Psoas muscle (tissue), 8 donors: ENCODE data around the gene DAO. TPM values are rescaled to one million over a fixed set of nuclear protein-coding genes. Genes with fewer than 3 reads are reported as not detected.
A peak's percentile ranks its signal among the peaks of the same experiment; 100 is the strongest.

ENCODE experiments used
- ATAC-seq, 4 donors: fragments of 200-7000 bp; cut with Tn5 transposase; one replicate each; pipeline ENCODE4 v1.9.1; 2020; ENCODE audit warnings: moderate library complexity in 3 of 4, mild to moderate bottlenecking in 2 of 4
- DNase-seq, 2 donors: peaks; one replicate each; pipeline ENCODE4 v3.0.0-alpha.2; 2020
- H3K27ac ChIP-seq: fragments of 200-600 bp; one replicate; pipeline ENCODE4 v1.8.0; 2022
- H3K27me3 ChIP-seq, 3 donors: fragments of 200-600 bp in 1 of 3; one replicate each; pipeline versions ENCODE4 v1.6.1 to v1.8.0; 2013 to 2022; ENCODE audit warnings: low read length in 2 of 3, mild to moderate bottlenecking in 2 of 3, moderate library complexity in 1 of 3; ENCODE audit not compliant: insufficient read depth in 3 of 3
- H3K36me3 ChIP-seq, 2 donors: fragments of 200-600 bp in 1 of 2; one replicate each; pipeline versions ENCODE4 v1.6.1 to v1.8.0; 2013 to 2022; ENCODE audit warnings: low read depth in 1 of 2, mild to moderate bottlenecking in 1 of 2, moderate library complexity in 1 of 2; ENCODE audit not compliant: insufficient read depth in 1 of 2
- H3K4me1 ChIP-seq: fragments of 200-600 bp; one replicate; pipeline ENCODE4 v1.8.0; 2022
- H3K4me3 ChIP-seq: fragments of 200-600 bp; one replicate; pipeline ENCODE4 v1.8.0; 2022; ENCODE audit warnings: mild to moderate bottlenecking
- H3K9me3 ChIP-seq: fragments of 200-600 bp; one replicate; pipeline ENCODE4 v1.8.0; 2022
- CTCF ChIP-seq: fragments of 200-600 bp; IDR thresholded peaks from one replicate; pipeline ENCODE4 v1.8.0; 2022; ENCODE audit warnings: antibody characterized with exemption
- WGBS, 3 donors: extraction: QIAGEN DNeasy Blood & Tissue Kit; methylation state at CpG; one replicate each; pipeline versions ENCODE4 v1.1.6 to v1.1.7; 2013; 5-methylcytosine and 5-hydroxymethylcytosine counted together
- intact Hi-C, 2 donors: fragments of 100-400 bp; cut with DNase I; formaldehyde crosslinking; loops; one replicate each; pipeline versions ENCODE4 v1.11.0 to v1.14.2; 2022
- polyA plus RNA-seq, 3 donors: library from polyadenylated mRNA; stranded (reverse); fragments of 200-250 nt; gene quantifications; one replicate each; pipeline ENCODE4 v1.2.3, GENCODE V29; 2013
- total RNA-seq, 4 donors: library from RNA; stranded (reverse); fragmentation: NEBNext Ultra II Directional in 2 of 4; extraction: Animal tissue kit (Norgen Biotek cat#: 25700) in 2 of 4; gene quantifications; one replicate each; pipeline versions ENCODE4 v1.2.1 to v1.2.4, GENCODE V29; 2021 to 2023
- donor health status: healthy with polysubstance abuse.
- donor health status: DM: no; HTN: no; CAD: no; lungs with moderate emphysema.
- donor health status: Bipolar disorder and iron deficiency.
- donor health status: healthy.
- donor health status: DM: yes; HTN: yes; CAD: no.
- donor health status: DM: no; HTN: no; CAD: no.
- donor health status: DM: no; HTN: no; CAD: no.
- donor health status: DM: yes; HTN: yes; CAD: no.

DAO gene
- total and polyA plus RNA-seq, 7 donors, result not detected

GRCh38 chr12:108833355-108833733 is 46.5 kb upstream of the DAO start:
- TF ChIP-seq CTCF, result no peak
- ATAC-seq (peak; percentile 26 to 70 (median 60)), DNase-seq (peak; percentile 64 to 71)
- Histone ChIP-seq H3K9me3 (no peaks in the 10 kb centered on the region), H3K36me3 (peaks cover 0 to 50% of the 10 kb centered on the region in 2 donors), H3K27ac (peak overlapping the region; percentile 92), H3K4me3 (peak overlapping the region; percentile 9), H3K4me1 (peaks cover 81% of the 10 kb centered on the region), H3K27me3 (no peaks in the 10 kb centered on the region)
- WGBS, 3 donors, result 9 to 11% (median 11%) methylated on average over 9 of the region's 9 CpGs
- intact Hi-C loops, result no loop called here

- Histone ChIP-seq H3K4me1 (peaks cover 80% of the 10 kb centered on the region), H3K4me3 (peak overlapping the region; percentile 9), H3K9me3 (no peaks in the 10 kb centered on the region), H3K27me3 (no peaks in the 10 kb centered on the region), H3K27ac (peak overlapping the region; percentile 92), H3K36me3 (peaks cover 0 to 49% of the 10 kb centered on the region in 2 donors)
- DNase-seq (peak; percentile 78 to 81), ATAC-seq (no peak)
- intact Hi-C loops, result no loop called here
- 30 to 47% (median 33%) methylated on average over 12 of the region's 12 CpGs for WGBS, 3 donors
- no peak for TF ChIP-seq CTCF
These were observed 46.0 kb upstream of the DAO start for GRCh38 chr12:108833757-108834472.

DNA sequence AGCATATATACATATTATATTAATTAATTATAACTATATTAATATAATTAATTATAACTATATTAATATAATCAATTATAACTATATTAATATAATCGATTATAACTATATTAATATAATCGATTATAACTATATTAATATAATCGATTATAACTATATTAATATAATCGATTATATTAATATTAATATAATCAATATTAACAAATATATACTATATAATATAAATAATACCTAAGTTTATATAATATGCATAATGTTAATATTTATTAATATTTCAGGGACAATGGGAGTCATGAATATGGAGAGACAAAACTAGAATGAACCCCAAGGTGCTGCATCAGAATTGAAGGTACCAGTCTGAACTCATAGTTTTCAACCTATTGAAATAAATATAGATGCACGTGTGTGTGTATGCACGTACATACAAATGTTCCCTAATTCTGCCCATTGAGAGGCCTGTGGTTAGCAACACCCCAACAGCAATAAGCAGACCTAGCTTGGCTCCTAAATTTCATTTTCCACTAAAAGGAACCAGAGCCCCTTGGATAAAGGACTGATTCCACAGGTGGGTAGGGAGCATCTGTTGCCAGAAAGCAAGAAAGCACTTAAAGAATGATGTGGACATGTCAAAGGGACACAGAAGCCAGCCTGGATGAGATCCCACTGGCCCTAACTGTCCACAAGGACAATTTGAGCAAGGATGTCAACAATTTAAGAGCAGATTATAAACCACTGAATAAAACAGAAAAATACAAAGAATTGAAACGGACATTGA is 43.8 kb upstream of the DAO start:
- intact Hi-C loops, result no loop called here
- peaks cover 90% of the 10 kb centered on the region for H3K4me1 ChIP-seq
- H3K4me3 ChIP-seq, result no peak overlapping the region
- H3K9me3 ChIP-seq, result no peaks in the 10 kb centered on the region
- H3K27ac ChIP-seq, result peak overlapping the region; percentile 97
- TF ChIP-seq CTCF, result no peak
- WGBS, 3 donors, result 80 to 83% (median 80%) methylated on average over 7 of the region's 7 CpGs
- no peaks in the 10 kb centered on the region for H3K27me3 ChIP-seq
- H3K36me3 ChIP-seq, result peaks cover 0 to 33% of the 10 kb centered on the region in 2 donors
- ATAC-seq (no peak), DNase-seq (no peak)

DNA sequence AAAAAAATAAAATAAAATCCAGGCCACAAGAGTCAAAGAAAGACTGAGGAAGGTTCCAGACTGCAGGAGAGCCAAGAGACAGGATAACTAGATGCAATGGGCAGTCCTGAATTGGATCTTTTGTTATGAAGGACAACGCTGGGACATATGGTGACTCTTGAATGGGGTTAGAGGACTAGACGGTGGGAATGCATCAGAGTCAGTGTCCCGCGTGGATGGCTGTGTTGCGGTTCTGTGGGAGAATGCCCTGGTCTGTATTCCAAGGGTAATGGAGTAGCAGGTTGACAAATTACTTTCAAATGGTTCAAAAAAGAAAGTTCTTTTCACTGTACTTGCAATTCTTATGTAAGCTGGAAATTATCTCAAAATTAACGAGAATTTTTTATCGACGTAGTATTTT is 42.7 kb upstream of the DAO start:
- 84 to 88% (median 86%) methylated on average over 8 of the region's 8 CpGs for WGBS, 3 donors
- peak in 1 of 2 donors; percentile 2 for DNase-seq
- Histone ChIP-seq H3K36me3 (peaks cover 0 to 28% of the 10 kb centered on the region in 2 donors), H3K4me1 (peaks cover 90% of the 10 kb centered on the region), H3K27me3 (no peaks in the 10 kb centered on the region), H3K4me3 (no peak overlapping the region), H3K9me3 (no peaks in the 10 kb centered on the region), H3K27ac (peak overlapping the region; percentile 97)
- no peak for TF ChIP-seq CTCF
- intact Hi-C loops, result no loop called here
- no peak for ATAC-seq
